Cerebellar nuclear complex (tissue), 1 donor: ENCODE results near the gene UBC.
"Not testable (repeated sequence)": the region's sequence is repeated elsewhere in the genome, so short reads cannot be mapped to it uniquely, and the experiment has no call there.

ENCODE experiments used
- DNase-seq, 2 experiments: peaks; one replicate each; lab custom pipeline; 2025; lab: John Stamatoyannopoulos, UW

UBC gene

DNA sequence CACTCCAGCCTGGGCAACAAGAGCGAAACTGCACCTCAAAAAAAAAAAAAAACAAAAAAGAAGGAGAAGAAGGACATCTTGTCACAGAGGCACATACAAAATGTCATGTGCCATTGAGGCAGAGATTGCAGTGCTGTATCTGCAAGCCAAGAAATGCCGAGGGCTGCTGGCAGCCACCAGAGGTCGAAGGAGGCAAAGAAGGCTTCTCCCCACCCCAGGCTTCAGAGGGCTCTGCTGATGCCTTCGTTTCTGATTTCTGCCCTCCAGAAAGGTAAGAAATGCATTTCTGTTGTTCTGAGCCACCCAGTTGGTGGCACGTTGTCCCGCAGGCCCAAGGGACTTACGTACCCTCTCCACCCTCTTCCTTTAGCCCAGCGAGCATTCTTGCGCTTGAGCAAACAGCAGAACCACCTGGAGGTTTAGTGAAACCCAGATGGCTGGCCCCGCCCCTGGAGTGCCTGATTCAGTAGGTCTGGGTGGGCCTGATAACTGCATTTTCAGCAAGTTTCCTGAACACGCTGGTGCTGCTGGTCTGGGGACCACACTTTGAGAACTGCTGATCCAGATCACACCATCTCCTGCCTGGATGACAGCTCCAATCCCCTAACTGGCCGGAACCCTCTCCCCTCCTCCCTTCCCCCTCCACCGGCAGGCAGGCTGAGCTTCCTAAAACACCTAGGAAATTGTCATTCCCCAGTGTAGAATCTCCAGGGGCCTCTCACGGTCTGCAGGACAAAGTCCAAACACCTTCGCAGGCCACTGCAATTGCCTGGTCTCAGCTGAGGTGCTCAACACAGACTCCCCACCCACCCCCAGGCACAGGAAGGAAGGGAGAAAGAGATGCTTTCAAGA is 29.6 kb downstream of the UBC start:
- DNase-seq: no peak

DNA sequence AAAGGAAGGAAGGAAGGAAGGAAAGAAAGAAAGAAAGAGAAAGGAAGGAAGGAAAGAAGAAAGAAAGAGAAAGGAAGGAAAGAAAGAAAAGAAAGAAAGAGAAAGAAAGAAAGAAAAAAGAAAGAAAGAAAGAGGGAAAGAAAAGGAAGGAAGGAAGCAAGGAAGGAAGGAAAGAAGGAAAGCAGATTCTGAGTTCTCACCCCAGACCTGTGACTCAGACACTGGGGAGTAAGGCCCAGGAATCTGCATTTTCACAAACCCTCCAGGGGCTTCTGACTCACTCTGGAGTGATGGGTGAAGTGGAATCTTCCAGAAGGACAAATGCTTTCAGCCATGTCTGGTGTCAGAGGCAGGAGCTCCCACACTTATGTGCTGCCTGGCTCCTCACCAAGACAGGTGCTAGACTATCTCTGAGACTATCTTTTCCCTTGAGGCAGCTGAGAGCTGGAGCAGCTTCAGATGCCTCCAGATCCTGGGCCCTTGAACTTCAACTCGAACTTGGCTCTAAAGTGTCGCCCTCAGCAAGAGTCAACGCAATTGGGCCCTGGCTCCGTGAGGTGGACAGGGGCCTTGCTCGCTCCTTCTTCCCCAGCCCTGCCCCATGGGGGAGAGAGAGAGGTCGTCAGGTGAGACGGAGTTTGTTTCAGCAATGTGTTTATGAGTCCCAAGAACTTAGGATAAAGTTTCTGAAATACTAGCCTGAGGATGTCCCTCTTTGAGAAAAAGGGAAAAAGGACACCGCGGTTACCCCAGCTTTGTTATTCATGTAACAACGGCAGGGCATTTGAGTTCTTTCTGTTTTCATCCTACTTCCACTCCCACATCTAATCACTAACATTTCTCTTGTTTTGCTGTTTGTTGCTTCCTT is 31.0 kb downstream of the UBC start:
- DNase-seq: no peak

DNA sequence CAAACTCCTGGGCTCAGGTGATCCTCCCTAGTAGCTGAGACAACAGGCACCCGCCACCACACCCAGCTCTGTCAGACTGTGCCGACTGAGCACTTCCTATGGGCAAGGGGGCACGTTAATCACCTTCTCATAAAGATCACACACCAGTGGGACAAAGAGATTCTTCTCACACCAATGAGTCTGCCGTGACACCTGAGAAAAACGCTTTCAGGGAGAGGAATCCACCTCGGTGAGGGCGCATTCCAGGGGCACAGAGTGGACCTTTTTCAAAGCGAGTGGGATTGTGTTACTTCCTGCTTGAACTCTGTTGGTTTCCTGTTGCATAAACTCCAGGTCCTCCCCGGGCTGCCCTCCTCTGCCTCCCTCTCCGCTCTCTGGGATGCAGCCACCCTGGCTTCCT is 33.3 kb downstream of the UBC start:
- DNase-seq: no peak

DNA sequence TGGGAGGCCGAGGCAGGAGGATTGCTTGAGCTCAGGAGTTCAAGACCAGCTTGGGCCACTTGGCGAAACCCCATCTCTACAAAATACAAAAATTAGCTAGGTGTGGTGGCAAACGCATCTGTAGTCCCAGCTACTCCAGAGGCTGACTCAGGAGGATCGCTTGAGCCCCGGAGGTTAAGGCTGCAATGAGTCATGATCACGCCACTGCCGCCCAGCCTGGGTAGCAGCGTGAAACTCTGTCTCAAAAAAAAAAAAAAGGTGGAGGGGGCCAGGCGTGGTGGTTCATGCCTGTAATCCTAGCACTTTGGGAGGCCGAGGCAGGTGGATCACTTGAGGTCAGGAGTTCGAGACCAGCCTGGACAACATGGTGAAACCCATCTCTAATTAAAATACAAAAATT is 34.1 kb downstream of the UBC start:
- not testable (repeated sequence) for DNase-seq

DNA sequence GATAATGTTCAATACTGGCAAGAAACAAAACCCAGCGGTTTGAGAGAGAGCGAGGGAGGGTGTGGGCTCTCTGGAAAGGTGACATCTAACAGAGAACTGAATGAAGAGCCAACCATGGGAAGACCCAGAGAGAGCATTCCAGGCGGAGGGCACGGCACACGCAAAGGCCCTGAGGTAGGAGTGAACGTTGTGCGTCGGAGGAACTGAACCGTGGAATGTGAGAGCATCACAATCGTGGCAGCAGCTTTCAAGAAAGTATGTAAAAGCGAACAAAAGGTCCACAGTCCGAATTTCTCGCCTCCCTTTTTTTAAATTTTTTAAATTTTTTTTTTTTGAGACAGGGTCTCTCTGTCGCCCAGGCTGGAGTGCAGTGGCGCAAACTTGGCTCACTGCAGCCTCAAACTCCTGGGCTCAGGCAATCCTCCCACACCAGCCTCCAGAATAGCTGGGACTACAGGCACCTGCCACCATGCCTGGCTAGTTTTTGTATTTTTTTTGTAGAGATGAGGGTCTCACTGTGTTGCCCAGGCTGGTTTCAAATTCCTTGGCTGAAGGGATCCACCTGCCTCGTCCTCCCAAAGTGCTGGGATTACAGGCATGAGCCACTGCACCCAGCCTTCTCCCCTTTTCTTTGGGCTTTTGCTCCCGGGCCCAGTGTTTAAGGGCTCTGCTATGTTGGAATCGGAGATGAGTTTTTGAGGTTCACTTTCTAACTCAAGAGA is 35.5 kb downstream of the UBC start:
- no peak for DNase-seq

DNA sequence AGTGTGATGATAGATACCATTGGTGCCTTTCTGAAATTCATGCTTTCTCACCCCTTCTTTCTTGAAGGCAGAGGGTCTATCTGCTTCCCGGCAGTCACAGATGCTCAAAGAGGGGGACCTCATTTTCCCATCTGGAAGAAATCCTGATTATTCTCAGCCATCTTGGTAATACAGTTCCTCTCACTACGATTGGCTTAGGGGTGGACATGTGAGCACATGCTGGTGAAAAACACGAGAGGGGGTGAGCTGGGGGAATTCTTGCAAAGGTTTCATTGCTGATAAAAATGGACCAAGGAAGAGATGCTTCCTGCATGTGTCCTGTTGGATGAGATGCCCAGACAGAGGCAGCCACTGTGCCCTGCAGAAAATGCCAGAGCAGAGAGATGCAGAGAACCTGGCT is 37.0 kb downstream of the UBC start:
- no peak for DNase-seq

DNA sequence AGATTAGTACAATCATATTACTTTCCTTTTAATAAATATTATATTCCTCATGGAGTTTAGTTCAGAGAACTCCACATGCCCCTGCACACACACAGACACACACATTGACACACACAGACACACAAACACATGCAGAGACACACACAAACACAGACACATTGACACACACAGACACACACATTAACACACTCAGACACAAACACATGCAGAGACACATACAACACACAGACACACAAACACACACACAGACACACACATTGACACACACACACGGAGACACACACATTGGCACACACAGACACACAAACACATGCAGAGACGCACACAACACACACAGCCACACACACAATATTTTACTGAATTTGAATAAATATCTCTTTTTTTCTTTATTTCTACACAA is 38.3 kb downstream of the UBC start:
- no peak for DNase-seq

DNA sequence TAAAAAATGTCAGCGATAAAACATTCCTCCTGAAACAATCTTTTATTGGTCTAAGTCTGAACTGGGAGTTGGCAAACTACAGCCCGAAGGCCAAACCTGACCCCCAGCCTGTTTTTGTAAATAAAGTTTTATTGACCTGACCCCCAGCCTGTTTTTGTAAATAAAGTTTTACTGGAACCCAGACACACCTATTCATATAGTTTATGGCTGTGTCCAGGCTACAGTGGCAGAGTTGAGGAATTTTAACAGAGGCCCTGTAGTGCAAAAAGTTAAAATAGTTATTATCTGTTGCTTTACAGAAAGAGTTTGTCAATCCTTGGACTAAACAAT is 38.7 kb downstream of the UBC start:
- DNase-seq: no peak

DNA sequence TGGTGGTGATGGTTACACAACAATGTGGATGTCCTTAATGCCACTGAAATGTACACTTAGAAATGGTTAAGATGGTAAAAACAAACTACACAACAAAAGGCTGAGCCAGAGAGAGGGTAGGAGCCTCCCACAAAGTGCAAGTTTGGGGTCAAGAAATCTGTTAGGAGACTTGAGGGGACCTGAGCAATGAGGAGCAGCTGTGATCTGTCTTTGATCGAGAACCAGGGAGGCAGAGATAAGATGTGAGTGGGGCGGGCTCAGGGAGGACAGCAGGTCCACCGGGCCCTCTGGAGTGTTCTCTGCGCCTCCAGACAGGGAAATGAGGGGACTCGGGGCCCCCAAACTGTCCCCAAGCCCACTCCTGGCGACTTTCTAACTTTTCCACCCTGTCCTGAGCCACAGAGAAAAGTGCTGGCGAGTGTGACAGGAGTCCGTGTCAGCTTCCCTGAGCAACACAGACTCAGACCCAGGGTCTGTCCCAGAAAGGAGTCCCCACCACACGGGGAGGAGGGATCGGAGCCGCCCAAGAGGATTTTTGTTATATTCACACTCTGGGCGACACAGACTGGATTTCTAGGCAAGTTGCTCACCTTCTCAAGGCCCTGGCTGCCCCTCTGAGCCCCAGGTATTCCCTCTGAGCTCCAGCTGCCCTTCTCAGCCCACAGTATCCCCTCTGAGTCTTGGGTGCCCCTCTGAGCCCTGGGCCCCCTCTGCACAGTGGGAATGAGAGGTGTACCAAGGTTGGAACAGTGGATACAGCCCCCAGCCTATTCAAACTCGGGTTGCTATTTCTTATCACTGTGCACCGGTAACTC is 39.3 kb downstream of the UBC start:
- no peak for DNase-seq

DNA sequence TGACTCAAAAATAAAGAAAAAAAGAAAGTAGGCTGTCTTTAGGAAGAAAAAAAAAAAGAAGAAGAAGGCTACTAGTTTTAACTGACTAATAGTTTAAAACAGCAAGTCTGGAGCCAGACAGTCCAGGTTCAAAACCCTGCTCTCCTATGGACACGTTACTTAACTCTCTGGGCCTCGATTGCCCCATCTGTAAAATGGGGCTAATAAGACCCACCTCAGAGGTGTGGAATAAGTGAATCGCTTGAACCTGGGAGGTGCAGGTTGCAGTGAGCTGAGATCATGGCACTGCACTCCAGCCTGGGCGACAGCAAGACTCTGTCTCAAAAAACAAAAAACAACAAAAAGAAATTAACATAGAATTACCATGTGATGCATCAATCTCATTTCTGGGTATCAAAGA is 40.3 kb downstream of the UBC start:
- no peak for DNase-seq

DNA sequence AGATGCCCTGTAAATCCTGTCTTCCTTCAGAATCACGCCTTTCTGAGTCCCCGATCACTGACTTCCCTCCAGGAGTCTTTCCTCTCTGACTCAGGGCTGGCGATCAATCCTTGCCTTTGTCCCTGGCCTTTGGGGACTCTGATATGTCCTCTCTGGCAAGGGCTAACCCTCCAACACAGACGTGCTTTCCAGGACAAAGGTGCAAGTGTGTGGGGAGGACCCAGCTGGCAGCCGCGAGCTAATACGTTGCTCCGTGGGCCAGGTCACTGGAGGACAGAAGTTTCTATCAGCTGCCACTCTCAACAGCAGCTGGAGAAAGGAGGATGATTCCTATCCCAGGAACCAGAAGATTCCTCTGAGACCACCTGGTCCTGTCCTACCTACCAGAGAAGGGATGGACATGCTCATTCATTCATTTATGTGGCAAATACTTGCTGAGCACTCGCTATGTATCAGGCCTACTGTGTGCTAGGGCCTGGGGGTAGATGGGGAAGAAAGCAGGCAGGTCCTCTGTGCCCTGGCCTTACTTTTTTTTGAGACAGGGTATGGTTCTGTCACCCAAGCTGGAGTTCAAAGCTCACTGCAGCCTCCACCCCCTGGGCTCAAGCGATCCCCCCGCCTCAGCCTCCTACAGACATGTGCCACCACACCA is 42.3 kb downstream of the UBC start:
- DNase-seq: no peak

DNA sequence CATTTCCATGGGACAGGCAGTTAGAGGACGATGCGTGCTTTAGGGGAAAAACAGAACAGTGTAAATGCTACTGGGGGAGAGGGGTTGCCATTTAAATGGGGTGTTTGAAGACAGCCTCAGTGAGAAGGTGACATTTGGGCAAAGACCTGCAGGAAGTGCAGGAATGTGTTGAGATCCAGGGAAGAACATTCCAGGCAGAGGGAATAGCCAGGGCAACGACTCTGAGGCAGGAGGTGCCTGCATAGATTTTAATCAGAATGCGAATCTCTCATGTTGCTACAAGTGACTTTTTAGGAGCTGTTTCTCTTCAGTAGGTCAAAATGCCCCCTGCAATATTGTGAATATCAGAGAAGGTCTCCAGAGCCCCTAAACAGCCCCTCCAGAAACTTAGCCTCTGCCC is 43.2 kb downstream of the UBC start:
- DNase-seq: no peak

DNA sequence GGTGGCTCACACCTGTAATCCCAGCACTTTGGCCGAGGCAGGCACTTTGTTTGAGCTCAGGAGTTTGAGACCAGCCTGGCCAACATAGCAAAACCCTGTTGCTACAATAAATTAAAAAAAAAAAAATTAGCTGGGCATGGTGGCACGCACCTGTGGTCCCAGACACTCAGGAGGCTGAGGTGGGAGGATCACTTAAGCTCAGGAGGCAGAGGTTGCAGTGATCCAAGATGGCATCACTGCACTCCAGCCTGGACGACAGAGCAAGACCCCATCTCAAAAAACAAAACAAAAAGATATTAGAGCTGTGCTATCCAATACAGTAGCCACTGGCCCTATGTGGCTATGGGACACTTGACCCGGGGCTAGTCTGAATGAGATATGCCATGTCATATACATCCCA is 43.9 kb downstream of the UBC start:
- no peak for DNase-seq

DNA sequence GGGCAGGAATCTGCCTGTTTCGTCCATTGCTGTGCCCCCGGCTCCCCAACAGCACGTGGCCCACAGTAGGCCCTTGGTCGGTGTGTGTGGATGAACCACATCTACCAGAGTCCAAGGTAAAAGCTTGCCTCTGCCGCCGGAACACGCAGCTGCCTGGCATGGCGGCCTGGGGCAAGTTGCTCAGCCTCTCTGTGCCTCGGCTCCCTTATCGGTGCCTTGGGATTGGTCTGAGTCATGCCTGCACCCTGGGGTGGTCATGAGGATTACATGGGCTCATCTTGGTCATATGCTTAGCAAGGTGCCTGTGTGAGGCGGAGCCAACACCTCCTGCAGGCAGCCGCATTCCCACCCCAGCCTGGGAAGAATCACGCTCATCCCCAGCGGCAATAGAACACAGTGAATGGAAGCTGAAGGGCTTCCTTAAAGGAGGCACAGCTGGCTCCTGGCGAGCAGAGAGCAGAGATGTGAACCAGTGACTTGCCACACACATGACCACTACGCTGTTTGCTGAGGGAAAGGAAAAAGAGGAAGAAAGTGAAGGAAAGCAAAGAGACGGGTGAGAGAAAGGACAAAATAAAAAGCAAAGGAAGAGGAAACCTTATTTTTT is 45.3 kb downstream of the UBC start:
- DNase-seq: no peak

DNA sequence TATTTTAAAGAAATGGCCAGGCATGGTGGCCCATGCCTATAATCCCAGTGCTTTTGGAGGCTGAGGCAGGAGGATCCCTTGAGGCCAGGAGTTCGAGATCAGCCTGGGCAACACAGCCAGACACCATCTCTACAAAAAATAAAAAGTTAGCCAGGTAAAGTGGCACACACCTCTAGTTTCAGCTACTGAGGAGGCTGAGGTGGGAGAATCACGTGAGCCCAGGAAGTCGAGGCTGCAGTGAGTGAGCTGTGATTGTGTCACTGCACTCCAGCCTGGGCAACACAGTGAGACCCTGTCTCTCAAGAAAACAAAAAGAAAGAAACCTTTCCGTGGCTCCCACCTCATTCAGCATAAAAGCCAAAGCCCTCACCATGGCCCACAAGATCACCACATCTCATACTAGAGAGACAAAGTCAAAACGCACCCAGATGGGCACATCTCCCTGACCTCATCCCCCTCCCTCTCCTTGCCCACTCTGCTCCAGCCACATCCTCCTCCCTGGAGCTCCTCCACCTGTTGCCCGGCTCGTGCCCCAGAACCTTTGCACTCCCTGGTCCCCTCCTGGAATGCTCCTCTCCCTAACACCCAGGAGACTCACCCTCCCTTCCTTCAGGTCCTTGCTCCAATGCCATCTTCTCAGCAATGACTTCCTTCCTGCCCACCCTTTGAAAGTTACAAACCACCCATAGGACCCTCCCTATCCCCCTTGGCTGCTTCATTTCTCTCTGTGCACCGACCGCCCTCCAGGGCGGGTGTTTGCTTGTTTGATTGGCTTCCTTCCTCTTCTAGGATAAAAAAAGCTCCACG is 46.0 kb downstream of the UBC start:
- DNase-seq: no peak

DNA sequence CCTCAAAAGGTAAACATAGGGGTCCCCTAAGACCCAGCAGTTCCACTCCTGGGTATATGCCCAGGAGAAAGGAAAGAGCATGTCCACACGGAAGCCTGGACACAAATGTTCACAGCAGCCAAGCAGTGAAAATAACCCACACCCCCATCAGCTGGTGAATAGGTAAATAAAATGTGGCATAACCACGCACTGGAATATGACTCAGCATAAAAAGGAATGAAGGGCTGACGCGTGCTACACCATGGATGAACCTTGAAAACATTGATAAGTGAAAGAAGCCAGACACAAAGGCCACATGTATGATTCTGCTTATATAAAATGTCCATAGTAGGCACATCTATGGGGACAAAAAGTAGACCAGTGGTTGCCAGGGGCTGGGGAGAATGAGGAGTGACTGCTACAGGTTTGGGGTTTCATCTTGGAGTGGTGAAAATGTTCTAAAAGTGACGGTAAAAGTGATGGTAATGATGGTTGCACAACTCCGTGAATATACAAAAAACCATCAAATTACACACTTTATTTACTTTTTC is 47.0 kb downstream of the UBC start:
- DNase-seq: no peak

DNA sequence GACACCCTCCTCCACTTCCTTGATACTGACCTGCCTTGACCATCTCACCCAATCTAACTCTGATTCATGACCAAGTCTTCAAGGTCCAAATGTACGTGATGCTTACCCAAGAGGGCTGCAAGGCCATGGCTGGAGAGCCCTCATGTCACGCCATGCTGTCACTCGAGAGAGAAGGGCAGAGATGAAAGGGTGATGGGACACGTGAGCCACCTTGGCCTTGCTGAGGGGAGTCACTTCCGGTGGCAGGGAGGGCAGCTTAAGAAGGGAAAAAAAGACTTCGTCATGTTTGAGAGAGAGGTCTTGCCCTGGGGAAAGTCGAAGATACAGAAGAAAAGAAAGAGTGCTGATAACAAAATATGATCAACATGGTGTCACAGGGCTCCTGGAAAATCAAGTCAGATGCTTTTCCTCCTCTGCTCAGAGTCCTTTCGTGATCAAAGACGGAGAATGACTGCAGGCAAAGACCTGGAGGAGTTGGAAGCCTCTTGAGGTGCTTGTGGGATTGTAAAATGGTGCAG is 47.5 kb downstream of the UBC start:
- DNase-seq: no peak

DNA sequence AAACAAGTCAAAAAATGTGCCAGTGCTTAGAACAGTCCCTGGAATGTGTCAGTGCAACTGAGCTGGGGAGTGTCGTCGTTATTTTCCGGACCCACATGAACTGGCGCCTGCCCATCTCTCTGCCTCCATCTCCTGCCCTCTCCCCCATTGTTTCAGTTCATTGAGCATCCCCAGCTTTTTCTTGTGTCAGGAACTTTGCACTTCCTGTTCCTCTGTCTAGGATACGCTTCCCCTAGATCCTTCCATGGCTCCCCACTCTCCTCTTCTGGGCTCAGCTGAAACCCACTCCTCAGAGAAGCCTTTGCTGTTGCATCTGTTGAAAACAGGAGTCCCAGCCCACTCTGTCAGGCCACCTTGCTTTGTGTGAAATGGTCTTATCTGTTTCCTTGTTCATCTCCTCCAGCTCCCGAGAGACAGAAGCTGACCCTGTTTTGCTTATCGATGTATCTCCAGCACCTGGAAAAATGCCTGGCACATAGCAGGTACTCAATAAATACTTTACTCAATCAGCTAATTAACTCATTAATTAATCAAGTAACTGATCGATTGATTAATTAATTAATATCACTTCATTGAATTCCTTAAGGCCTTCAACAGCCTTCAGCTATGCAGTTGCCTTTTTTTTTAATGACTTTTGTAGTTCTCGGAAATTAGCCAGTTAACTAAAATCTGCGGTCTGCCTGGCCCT is 48.1 kb downstream of the UBC start:
- no peak for DNase-seq

DNA sequence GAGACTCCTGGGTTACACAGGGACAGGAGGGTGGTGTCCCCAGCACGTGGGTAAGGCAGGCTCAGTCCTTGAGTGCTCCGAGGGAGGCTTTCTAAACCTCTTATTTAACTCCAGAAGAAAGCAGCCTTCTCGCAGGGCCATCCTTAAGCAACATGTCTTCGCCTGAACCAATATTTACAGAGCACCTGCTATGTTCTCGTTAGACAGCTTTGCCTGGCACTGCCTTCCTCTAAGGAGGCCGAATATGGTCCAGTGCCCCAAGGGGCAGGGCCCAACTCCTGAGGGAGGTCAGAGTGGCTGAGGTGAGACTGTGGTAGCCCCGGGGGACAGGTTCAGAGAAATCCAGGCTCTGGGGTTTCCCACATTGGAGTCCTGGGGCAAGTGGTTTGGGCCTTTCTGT is 48.7 kb downstream of the UBC start:
- DNase-seq: no peak
